Upper lobe of left lung (tissue), 4 donors: ENCODE data around the gene ATAT1.

ENCODE experiments used
- CTCF ChIP-seq, 6 experiments: fragments of 450-650 bp in 4 of 6; fragments of 200-600 bp in 2 of 6; sonication (generic) in 2 of 6; IDR thresholded peaks; one replicate each; pipeline ENCODE4 v1.5.1; 2016 to 2019; ENCODE audit warnings: antibody characterized with exemption in 6 of 6
- EP300 ChIP-seq, 4 donors: sonication (generic); formaldehyde crosslinking; IDR thresholded peaks; one replicate each; pipeline ENCODE4 v1.5.1; 2017; ENCODE audit warnings: antibody characterized with exemption in 4 of 4, control low read depth in 2 of 4

- TF ChIP-seq EP300 (IDR thresholded peaks at IDR 0.05) = peak in 1 of 4 donors; percentile 50
- TF ChIP-seq CTCF (IDR thresholded peaks at IDR 0.05) = peak in 2 of 6 experiments; percentile 7 to 15
Observed at GRCh38 chr6:30617565-30618269, 9.0 kb upstream of the ATAT1 start, which contains the start of gene MRPS18B.
